ENCODE results near the gene TUBGCP4.
A peak's percentile ranks its signal among the peaks of the same experiment; 100 is the strongest.
"Not testable (repeated sequence)": the region's sequence is repeated elsewhere in the genome, so short reads cannot be mapped to it uniquely, and the experiment has no call there.

TUBGCP4 gene, protein sequence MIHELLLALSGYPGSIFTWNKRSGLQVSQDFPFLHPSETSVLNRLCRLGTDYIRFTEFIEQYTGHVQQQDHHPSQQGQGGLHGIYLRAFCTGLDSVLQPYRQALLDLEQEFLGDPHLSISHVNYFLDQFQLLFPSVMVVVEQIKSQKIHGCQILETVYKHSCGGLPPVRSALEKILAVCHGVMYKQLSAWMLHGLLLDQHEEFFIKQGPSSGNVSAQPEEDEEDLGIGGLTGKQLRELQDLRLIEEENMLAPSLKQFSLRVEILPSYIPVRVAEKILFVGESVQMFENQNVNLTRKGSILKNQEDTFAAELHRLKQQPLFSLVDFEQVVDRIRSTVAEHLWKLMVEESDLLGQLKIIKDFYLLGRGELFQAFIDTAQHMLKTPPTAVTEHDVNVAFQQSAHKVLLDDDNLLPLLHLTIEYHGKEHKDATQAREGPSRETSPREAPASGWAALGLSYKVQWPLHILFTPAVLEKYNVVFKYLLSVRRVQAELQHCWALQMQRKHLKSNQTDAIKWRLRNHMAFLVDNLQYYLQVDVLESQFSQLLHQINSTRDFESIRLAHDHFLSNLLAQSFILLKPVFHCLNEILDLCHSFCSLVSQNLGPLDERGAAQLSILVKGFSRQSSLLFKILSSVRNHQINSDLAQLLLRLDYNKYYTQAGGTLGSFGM

DNA sequence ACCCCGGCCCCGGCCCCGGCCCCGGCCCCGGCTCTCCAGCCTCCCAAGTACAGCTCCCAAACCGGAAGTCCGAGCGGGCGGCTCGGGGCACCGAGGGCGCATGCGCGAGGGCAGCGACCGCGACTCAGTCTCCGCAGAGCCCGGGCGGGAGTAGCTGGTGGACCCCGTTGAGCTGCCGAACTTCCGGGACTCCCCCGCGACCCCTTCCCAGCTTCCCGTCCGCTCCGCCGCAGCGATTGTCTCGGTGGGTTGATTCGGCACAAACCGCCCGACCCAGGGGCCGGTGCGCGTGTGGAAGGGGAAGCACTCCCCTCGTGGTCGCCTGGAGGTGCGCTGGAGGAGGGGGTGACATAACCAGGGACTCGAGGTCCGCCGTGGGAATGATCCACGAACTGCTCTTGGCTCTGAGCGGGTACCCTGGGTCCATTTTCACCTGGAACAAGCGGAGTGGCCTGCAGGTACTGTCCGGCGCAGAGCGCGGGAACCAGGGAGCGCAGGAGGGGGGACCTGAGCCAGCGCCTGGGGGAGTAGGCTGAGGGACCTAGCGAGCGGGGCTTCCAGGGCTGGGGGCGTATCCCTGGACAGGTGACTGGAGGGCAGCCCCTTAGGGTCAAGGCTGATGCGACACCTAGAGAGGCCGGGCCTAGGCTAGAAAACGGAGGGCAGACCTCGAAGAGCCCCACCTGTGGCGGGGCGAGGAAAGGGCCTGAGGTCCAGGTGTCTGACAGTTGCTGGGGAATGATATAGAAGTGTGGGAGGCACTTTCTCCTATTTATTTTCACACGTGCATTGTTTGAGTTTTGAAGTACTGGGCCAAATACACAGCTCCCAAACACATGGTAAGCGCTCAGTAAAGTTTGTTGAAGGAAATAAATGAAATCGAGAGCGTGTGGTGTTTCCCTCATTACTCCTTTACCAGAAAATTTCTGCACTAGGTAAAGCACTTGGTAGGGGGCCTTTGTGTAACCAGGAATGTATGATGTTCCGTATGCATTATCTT, at the start of gene TUBGCP4, which contains the start of gene ZSCAN29:
TUBGCP4 (plus strand) TSS at position 127 of the 1,000 bp plus-strand sequence; CDS start at position 381, 254 bp downstream.
ZSCAN29 (minus strand) TSS at position 69 of the 1,000 bp plus-strand sequence. CDS start 1,130 bp downstream, outside the sequence.
- peak; percentile 22 for DNase-seq

DNA sequence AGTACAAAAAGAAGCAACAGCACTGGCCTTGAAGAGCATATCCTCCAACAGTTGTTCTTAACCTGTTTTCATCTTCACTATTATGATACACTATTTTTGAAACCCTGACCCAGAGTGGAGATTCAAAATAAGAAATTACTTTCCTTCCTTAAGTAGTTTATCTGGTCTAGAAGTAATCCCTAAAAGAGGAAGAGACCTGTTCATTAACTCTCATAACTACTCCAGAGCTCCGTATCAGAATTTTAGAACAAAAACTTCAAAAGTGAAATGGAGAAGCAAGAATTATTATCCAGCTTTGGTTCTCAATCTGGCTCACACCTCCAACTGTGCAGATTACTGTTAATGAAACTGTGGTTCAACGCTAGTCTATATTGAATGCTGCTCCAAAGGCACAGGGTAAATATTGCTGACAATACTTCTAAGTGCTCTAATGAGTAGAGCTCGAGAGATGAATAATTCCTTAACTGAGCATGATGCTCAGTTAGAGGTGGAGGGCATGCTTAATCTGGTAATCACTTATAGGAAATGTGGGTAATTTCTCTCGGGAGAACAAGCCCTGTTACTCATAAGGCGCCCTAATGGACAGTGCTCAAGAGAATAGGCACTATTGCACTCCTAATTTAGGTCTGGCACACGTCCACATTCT, 45.7 kb upstream of the TUBGCP4 start:
- no peak for DNase-seq

DNA sequence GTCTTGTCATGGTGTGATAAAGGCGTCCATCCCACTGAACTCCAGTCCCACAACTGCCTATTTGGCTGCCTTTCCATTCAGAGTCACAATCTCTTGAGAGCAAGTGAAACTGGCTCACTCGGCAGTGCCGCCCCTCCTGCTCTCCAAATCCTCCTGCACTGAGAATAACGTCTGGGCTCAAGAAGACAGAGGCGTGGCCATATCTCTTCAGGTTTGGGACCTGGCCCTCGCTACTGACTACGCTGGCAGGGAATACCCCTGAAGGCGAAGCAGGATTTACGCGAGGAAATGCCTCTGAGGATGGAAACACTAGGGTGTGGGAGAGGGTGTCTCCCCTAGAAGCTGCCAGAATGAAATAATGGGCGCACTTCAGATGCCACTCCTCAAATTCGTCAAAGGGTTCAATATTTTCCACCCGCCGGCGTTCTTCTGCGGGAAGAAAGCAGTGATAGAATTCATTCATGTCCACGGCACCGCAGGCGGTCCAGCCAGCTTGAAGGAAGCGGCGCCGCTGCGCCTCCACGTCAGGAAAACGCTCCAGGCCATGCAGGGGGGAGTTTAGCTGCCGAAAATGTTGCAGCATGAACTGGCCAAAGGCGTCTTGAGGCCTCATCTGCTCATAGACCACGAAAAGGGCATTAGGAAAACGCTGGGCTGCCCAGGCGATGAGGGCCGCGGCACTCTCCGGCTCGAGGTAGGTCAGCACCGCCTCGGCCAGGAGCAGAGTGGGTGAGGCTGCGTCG, 41.5 kb upstream of the TUBGCP4 start:
- DNase-seq = no peak

DNA sequence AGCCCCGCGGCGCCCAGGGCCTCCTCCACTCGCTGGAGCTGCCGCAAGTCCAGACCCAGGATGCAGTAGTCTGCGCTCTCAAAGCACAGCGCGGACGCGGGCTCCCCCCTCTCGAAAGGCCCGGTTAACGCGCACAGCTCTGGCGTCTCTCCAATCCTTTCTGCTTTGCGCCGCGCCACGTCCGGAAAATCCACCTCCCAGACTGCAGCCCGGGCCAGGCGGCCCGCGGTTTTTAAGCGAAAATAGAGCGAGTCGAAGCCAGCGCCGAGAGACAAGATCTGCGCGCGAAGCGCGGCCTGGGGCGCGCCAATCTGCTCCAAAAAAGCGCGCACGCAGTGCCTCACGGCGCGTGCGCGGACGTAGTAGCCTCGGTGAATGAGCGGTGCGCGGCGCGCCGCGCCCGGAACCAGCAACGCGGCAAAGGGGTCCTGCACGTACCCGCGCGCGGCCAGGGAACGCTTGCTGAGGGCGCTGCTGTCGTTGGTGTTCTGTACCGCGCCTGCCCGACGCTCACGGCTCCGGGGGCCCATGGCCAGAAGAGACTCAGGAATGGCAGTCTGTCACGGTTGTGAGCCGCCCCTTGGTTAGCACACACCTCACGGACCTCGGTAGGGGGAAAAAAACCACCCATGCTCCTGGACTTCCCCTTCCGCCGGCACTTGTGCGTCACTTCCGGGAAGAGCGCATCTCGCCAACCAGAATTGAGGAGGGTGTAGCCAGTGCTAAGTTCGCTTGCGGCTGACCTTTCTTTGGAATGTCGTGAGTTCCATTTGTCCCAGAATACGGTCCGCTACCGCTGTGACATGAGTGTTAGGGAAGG, 40.7 kb upstream of the TUBGCP4 start, which contains the start of gene LCMT2:
LCMT2 (minus strand) TSS at position 614 of the 820 bp plus-strand sequence; CDS start at position 530, 84 bp downstream.
- peak; percentile 10 for DNase-seq

DNA sequence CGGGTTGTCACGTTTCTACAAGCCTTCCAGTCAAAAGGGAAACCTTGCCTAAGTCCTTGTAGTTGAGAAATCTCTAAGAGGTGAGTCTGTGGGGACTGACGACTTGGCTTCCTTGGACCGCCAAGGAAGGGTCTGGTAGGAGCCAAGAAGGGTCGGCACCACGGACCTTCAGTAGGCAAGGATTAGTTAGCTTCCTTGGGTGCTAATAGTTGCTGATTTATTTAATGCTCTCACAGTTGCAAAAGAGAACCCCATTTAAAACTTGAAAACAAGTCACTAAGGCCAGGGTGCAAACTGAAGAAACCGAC, 40.2 kb upstream of the TUBGCP4 start:
- DNase-seq = no peak

DNA sequence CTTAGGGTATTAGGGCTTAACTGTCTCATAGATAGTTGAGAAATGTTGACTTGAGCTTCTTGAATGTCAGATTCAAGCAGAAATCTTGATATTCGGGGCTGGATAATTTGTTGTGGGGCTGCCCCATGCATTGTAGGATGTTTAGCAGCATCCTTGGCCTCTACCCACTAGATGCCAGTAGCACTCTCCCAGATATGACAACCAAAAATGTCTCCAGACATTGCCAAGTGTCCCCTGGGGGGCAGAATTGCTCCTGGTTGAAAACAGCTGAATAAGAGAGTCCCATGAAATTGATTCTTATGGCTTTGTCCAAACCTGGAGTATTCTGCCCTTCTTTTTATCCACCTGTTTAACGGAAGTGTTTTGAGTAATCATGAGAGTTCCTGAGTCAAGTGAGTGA, 24.6 kb upstream of the TUBGCP4 start:
- peak; percentile 4 for DNase-seq

DNA sequence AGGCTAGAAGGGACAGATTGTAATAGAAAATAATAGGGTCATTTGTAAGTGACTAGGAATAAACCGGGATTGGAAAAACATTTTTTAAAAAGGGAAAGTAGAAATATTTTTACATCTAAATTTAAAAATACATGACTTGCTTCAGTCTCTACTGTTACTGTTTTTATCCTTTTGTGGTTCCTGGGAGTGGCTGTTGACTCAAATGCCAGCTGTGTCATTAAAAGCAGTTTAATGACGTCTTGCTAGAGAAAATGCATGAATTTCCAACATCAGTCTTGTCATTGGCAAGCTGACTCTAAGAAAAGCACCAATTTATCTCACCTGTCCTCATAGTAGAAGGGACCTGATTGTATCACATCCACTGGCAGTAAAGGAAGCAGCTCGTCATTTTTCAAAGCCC, 23.8 kb upstream of the TUBGCP4 start:
- no peak for DNase-seq

DNA sequence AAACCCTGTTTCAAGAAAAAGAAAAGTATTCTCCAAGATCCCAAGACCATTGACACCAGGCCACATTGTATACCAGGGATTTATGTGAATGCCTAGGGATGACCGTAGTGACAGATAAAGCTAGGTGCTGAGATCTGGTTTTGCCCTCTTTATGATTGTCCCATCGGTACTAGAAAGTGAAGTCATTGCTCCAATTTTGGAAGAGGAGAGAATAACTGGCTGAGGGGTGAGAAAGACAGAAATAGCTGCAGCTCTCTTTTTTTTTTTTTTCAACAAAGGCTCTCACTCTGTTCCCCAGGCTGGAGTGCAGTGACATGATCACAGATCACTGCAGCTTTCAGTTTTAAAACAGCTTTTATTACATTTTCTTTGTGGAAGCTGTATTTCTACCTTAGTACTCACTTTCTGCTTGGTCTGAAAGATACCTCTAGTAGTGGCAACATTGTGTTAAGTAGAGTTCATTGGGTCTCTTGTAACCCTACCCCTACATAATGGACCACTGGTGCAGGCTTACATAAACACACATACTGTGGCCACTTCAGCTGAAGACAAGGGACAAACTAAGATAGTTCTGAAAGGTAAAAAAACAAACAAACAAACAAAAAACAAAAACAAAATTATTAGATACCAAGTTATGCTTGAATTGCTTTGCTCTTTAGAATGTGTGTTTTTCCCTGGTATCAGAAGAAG, 18.1 kb upstream of the TUBGCP4 start:
- DNase-seq = no peak

DNA sequence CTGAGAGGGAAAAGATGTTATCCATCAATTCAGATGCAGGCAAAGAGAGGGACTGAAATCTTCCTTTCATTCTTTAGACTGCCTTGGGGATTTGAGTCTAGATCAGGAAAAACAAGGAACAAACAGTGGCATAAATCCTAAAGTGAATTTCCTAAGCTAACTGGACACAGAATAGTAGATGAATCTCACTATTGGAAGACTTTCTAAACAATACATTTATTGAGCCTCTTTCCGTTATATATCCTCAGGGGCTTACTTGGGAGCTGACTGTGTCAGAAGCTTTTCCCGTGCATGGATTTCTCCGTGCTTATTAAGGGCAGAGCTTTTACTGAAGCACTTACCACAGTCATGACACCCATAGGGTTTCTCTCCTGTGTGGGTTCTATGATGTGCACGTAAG, 10.1 kb upstream of the TUBGCP4 start:
- no peak for DNase-seq

DNA sequence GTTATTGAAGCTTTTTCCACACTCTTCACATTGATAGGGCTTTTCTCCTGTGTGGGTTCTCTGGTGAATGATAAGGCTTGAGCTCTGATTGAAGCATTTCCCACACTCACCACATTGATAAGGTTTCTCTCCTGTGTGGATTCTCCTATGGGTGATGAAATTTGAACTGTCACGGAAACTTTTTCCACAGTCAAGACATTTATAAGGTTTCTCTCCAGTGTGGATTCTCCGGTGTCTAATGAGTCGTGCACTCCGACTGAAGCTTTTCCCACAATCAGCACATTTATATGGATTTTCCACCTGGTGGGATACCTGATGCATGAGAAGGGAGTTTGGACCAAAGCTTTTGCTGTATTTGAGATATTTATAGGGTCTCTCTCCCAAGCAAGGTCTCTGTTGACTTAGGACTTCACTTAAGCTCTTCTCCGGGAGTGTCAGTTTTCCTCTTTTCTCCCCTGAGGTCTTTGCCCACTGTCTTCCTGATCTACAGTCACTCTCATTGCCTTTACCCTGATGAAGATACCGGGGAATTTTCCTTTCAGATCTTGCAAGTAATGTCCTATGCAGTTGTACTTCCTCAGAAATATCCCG, 9.5 kb upstream of the TUBGCP4 start:
- DNase-seq = no peak

DNA sequence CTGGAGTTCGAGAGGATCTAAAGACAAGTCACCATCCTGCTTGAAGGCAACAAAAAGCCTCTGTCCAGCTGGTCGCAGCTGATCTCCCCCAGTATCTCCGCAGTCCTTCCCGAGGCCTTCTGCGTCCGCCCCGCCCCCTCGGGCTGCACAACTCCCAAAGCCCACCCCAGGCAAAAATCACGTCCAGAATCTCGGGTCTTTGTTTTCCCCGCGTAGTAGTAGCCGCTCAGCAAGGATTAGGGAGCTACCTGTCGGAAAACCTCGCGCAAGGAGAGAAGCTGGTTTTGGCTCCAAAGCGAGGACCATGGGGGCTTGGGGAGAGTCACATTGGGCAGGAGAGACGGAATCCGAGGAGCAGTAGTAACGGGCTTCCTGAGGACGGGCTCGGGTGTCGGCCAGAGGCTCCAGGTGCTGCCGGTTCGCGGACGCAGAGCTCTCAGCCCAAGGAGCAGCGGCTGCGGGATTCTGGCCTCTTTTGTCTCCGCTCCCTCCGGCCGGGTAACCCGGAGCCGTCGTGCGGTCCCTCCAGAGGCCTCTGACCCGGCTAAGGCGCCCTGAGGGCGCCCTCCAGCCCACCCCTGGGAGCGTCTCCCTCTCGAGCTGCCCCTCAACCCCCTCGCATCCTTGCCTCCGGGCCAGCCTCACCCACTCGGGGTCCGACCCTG, 459 bp upstream of the TUBGCP4 start:
- DNase-seq = no peak

DNA sequence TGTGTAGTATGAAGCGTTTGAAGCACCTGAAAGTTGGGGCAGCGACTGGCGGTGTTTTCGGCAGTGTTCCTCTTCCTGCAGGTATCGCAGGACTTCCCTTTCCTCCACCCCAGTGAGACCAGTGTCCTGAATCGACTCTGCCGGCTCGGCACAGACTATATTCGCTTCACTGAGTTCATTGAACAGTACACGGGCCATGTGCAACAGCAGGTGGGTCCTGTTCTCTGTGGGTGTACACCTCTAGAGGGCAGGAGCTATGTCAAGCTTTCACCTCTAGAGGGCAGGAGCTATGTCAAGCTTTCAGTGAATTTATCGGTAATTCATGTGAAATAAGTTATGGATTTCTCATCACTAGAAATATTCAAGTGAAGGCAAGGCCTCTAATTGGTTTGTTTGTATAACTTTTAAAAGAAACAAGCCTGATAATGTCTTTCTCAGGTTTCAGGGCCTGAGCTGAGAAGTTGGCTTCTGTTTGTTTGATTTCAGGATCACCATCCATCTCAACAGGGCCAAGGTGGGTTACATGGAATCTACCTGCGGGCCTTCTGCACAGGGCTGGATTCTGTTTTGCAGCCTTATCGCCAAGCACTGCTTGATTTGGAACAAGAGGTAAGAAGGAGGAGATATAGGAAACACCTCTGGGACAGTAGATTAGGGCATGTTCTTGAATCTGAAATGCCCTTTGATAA, 5.3 kb downstream of the TUBGCP4 start:
- DNase-seq = no peak

DNA sequence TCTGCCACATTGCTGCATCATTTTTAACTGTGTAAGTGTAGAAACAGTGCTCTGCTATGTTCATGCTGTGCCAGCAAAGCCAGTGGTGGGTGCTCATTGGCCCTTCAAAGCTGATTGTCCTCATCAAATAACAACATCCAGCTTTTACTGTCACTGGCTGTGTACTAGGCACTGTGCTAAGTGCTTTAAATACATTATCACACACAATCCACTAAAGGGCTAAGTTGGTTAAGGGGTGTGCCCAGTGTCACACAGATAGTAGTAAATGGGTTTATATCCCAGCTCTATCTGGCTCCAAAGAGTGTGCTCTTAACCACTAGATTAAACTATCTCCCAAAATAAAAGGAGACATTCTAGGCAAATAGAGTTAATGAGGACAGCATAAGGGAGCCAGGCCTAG, 7.7 kb downstream of the TUBGCP4 start:
- no peak for DNase-seq

DNA sequence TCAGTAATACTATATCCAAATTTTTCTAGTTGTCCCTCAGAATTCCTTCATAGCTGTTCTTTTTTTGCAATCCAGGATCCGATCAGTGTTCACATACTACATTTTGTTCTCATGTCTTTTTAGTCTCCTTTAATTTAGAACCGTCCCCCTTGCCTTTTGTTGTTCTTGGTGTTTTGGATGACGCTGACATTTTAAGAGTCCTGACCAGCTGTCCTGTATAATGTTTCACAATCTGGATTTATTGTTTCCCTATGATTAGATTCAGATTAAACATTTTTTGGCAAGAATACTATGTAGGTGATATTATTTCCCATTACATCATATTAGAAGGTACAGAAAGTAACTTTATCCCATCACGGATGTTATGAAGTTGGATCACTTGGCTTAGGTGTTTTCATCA, 11.4 kb downstream of the TUBGCP4 start:
- DNase-seq = no peak

DNA sequence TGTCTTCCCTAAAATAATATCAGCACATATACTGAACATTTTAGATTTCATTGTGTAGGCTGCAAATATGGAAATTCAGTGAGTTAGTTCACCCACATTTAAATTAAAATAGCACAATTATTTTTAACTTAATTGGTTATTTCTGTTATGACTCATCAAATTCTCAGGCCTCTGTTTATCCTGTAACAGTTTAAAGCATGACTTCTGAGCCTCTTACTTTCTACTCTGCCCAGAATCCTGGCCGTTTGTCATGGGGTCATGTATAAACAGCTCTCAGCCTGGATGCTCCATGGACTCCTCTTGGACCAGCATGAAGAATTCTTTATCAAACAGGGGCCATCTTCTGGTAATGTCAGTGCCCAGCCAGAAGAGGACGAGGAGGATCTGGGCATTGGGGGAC, 12.2 kb downstream of the TUBGCP4 start:
- no peak for DNase-seq

DNA sequence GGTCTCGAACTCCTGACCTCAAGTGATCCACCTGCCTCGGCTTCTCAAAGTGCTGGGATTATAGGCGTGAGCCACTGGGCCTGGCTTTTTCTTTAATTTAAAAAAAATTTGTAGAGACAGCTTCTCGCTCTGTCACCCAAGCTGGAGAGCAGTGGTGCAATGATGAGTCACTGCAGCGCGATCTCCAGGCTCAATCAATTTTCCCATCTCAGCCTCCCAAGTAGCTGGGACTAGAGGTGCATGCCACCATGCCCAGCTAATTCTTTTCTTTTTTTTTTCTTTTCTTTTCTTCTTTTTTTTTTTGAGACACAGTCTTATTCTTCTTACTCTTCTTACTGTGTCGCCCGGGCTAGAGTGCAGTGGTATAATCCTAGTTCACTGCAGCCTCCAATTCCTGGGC, 19.8 kb downstream of the TUBGCP4 start:
- no peak for DNase-seq

DNA sequence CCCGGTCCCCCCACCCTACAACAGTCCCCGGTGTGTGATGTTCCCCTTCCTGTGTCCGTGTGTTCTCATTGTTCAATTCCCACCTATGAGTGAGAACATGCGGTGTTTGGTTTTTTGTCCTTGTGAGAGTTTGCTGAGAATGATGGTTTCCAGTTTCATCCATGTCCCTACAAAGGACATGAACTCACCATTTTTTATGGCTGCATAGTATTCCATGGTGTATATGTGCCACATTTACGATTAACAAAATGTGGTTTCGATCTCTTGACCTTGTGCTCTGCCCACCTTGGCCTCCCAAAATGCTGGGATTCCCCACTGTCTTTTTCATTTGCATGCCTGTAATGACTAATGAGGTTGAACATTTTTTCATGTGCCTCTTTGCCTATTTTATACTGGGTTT, 22.7 kb downstream of the TUBGCP4 start:
- not testable (repeated sequence) for DNase-seq

DNA sequence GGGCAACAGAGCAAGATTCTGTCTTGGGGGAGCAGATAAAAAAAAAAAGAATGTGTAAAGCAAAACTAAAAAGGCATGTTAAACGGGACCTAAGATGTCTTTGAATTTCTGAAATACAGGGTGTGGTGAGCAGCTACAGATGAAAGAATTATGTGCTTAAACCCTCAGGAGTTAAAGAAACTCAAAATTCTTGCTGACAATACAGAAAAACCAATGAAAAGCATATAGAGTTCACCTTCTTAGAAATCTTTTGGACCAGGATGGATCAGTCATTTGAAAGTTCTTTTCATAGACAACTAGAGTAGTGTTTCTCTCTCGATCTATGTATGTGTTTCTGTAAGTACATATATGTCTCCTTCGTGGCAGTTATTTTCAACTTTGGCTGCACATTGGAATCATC, 31.4 kb downstream of the TUBGCP4 start:
- DNase-seq = no peak

DNA sequence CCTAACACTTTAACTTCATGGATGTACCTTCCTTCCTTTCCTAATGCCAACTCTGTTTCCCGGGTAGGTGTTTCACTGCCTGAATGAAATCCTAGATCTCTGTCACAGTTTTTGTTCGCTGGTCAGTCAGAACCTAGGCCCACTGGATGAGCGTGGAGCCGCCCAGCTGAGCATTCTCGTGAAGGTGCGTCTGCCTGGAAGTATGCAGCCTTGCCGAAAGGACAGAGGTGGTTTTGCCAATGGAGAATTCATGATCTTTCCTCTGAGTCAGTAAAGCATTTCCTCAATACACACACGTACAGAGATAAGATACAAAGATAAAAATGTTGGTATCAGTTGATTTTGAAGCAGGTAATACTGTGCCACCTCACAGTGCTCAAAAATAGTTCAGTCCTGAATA, 32.7 kb downstream of the TUBGCP4 start:
- DNase-seq = no peak

All from GF-D8 (cell line).